Measurements from ENCODE around the gene ATP13A4.

Gene ATP13A4

GRCh38 chr3:193592841-193593667, 38.4 kb upstream of the ATP13A4 start, which contains the start of gene OPA1:
TSS of gene OPA1 (plus strand) at chr3:193593208. CDS start at chr3:193593378, 170 bp downstream.
- 0 out of 2 replicates have a peak, but pooled peaks have one; percentile 24 for TF ChIP-seq CTCF (IDR thresholded peaks at IDR 0.05)

GRCh38 chr3:193590088-193590856, 35.6 kb upstream of the ATP13A4 start:
- TF ChIP-seq CTCF (IDR thresholded peaks at IDR 0.05): no peak

- no peak for TF ChIP-seq CTCF (IDR thresholded peaks at IDR 0.05)
Measured at GRCh38 chr3:193589616-193590015, 34.9 kb upstream of the ATP13A4 start.

- TF ChIP-seq CTCF (IDR thresholded peaks at IDR 0.05): no peak
Measured at GRCh38 chr3:193589129-193589528, 34.4 kb upstream of the ATP13A4 start.

GRCh38 chr3:193586526-193586925, 31.8 kb upstream of the ATP13A4 start:
- TF ChIP-seq CTCF (IDR thresholded peaks at IDR 0.05): no peak

DNA sequence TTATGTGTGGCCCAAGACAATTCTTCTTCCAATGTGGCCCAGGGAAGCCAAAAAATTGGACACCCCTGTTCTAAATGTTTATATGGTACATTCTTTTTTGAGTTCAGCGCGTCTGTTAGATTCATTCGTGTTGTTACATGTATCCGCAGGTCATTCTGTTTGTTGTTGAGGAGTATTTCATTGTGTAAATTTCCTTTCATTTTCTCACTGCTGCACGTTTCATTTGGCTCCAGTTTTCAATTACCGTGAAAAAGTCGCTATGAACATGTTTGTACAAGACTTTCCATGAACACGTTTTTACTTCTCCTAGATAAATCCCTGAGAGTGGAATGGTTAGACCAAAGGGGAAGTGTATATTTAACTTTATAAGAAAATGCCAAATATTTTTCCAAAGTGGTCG, 30.8 kb upstream of the ATP13A4 start:
- no peak for TF ChIP-seq CTCF (IDR thresholded peaks at IDR 0.05)

GRCh38 chr3:193574488-193575070, 19.9 kb upstream of the ATP13A4 start:
- TF ChIP-seq CTCF (IDR thresholded peaks at IDR 0.05): no peak

All from LNCAP (cell line).